SJSA1 (cell line): ENCODE results near the gene STOML2. TPM values are rescaled to one million over a fixed set of nuclear protein-coding genes. Genes with fewer than 3 reads are reported as not detected.

Source experiments
- DNase-seq, 2 experiments: peaks; one replicate each; pipeline ENCODE4 v3.0.0-alpha.2; 2015 to 2020; ENCODE audit warnings: low spot score in 2 of 2, low read depth in 1 of 2
- H3K27ac ChIP-seq: fragments of 250-450 bp; sonication (Bioruptor Pico); 2 replicates; pipeline ENCODE4 v1.5.1; 2020; ENCODE audit warnings: mild to moderate bottlenecking, moderate library complexity
- H3K27me3 ChIP-seq: fragments of 250-450 bp; sonication (Bioruptor Pico); replicated peaks from 2 replicates; pipeline ENCODE4 v1.5.1; 2020; ENCODE audit warnings: mild to moderate bottlenecking, moderate library complexity
- H3K36me3 ChIP-seq: fragments of 250-450 bp; sonication (Bioruptor Pico); 2 replicates; pipeline ENCODE4 v1.5.1; 2020; ENCODE audit warnings: mild to moderate bottlenecking
- H3K4me1 ChIP-seq: fragments of 250-450 bp; sonication (Bioruptor Pico); replicated peaks from 2 replicates; pipeline ENCODE4 v1.6.1; 2021; ENCODE audit warnings: mild to moderate bottlenecking
- H3K4me3 ChIP-seq: fragments of 250-450 bp; sonication (Bioruptor Pico); 2 replicates; pipeline ENCODE4 v1.5.1; 2020; ENCODE audit warnings: mild to moderate bottlenecking
- H3K9me3 ChIP-seq: fragments of 250-450 bp; sonication (Bioruptor Pico); replicated peaks from 2 replicates; pipeline ENCODE4 v1.5.1; 2020; ENCODE audit warnings: mild to moderate bottlenecking
- total RNA-seq: library from RNA; depleted of rRNA; stranded (reverse); fragments of >200 nt; shearing (Covaris generic); gene quantifications from 2 replicates; pipeline ENCODE4 v1.2.3, GENCODE V29; 2014

Gene STOML2
- total RNA-seq, 1 experiment from 2014 or later, result 75.4 TPM

GRCh38 chr9:35103660-35104191 lies 795 bp upstream of the STOML2 start:
- Histone ChIP-seq H3K4me3 (peak overlapping the region; percentile 52), H3K4me1 (peaks cover 9% of the 10 kb centered on the region)

GRCh38 chr9:35102465-35102768 lies 514 bp downstream of the STOML2 start:
- H3K27me3 ChIP-seq, result no peaks in the 10 kb centered on the region
- no peaks in the 10 kb centered on the region for H3K9me3 ChIP-seq
- H3K4me1 ChIP-seq, result peaks cover 9% of the 10 kb centered on the region
- H3K36me3 ChIP-seq, result peaks cover 9% of the 10 kb centered on the region; the same call in 1 of the 2 replicates
- peak overlapping the region; percentile 79 for H3K27ac ChIP-seq
- DNase-seq, result no peak
- peak overlapping the region; percentile 52 for H3K4me3 ChIP-seq

More at GRCh38 chr9:35103660-35104191, 795 bp upstream of the STOML2 start:
- Histone ChIP-seq H3K36me3 (peaks cover 9% of the 10 kb centered on the region; the same call in 1 of the 2 replicates), H3K27me3 (no peaks in the 10 kb centered on the region), H3K9me3 (no peaks in the 10 kb centered on the region), H3K27ac (peak overlapping the region; percentile 79)
- DNase-seq, result no peak

- H3K27me3 ChIP-seq, result no peaks in the 10 kb centered on the region
- H3K9me3 ChIP-seq, result no peaks in the 10 kb centered on the region
- H3K4me3 ChIP-seq, result no peak overlapping the region
- no peak overlapping the region for H3K27ac ChIP-seq
- H3K4me1 ChIP-seq, result peaks cover 9% of the 10 kb centered on the region
- DNase-seq, result no peak
- peaks cover 9% of the 10 kb centered on the region; the same call in 1 of the 2 replicates for H3K36me3 ChIP-seq
Measured at GRCh38 chr9:35097573-35097972, 5.4 kb downstream of the STOML2 start.

- Histone ChIP-seq H3K9me3 (no peaks in the 10 kb centered on the region), H3K4me1 (peaks cover 4% of the 10 kb centered on the region; the same call in 1 of the 2 replicates), H3K4me3 (peak within 1 kb of the TSS; percentile 75), H3K36me3 (peaks cover 6% of the 10 kb centered on the region; the same call in 1 of the 2 replicates), H3K27me3 (no peaks in the 10 kb centered on the region), H3K27ac (peak within 1 kb of the TSS; percentile 81)
- DNase-seq, result peak; percentile 63 to 68
Measured at GRCh38 chr9:35096035-35096849, 6.7 kb downstream of the STOML2 start, which contains the start of gene PIGO. TSS of gene PIGO (minus strand) at chr9:35096591. CDS start at chr9:35095565, 1,026 bp downstream.

GRCh38 chr9:35091536-35091935 lies 11.4 kb downstream of the STOML2 start:
- H3K4me1 ChIP-seq, result peaks cover 4% of the 10 kb centered on the region; the same call in 1 of the 2 replicates
- no peaks in the 10 kb centered on the region for H3K9me3 ChIP-seq
- H3K27me3 ChIP-seq, result no peaks in the 10 kb centered on the region
- DNase-seq, result no peak
- no peaks in the 10 kb centered on the region for H3K36me3 ChIP-seq
- no peak overlapping the region for H3K4me3 ChIP-seq
- no peak overlapping the region for H3K27ac ChIP-seq

- DNase-seq, result no peak
- Histone ChIP-seq H3K27ac (no peak overlapping the region), H3K9me3 (no peaks in the 10 kb centered on the region), H3K36me3 (no peaks in the 10 kb centered on the region), H3K4me3 (no peak overlapping the region), H3K4me1 (no peaks in the 10 kb centered on the region), H3K27me3 (no peaks in the 10 kb centered on the region)
Measured at GRCh38 chr9:35089434-35089833, 13.5 kb downstream of the STOML2 start.

- no peaks in the 10 kb centered on the region for H3K36me3 ChIP-seq
- no peaks in the 10 kb centered on the region for H3K27me3 ChIP-seq
- no peaks in the 10 kb centered on the region for H3K9me3 ChIP-seq
- H3K4me1 ChIP-seq, result no peaks in the 10 kb centered on the region
- H3K27ac ChIP-seq, result no peak overlapping the region
- no peak overlapping the region for H3K4me3 ChIP-seq
- DNase-seq, result no peak
Measured at GRCh38 chr9:35085078-35085477, 17.9 kb downstream of the STOML2 start.

GRCh38 chr9:35079426-35080341 lies 23.2 kb downstream of the STOML2 start, which contains the start of gene FANCG:
TSS of gene FANCG (minus strand) at chr9:35079942. CDS start at chr9:35079524, 418 bp downstream.
- Histone ChIP-seq H3K27ac (peak within 1 kb of the TSS; percentile 78), H3K4me3 (peak within 1 kb of the TSS; percentile 58), H3K4me1 (no peaks in the 10 kb centered on the region), H3K36me3 (peaks cover 4% of the 10 kb centered on the region; the same call in 1 of the 2 replicates), H3K9me3 (no peaks in the 10 kb centered on the region), H3K27me3 (no peaks in the 10 kb centered on the region)
- DNase-seq, result peak; percentile 81 to 87

GRCh38 chr9:35079041-35079425 lies 23.9 kb downstream of the STOML2 start:
- 0 out of 2 replicates have a peak overlapping the region, but pooled peaks have one; percentile 78 for H3K27ac ChIP-seq
- peaks cover 4% of the 10 kb centered on the region for H3K36me3 ChIP-seq
- DNase-seq, result no peak
- peak overlapping the region; percentile 58 for H3K4me3 ChIP-seq
- no peaks in the 10 kb centered on the region for H3K4me1 ChIP-seq
- no peaks in the 10 kb centered on the region for H3K9me3 ChIP-seq
- no peaks in the 10 kb centered on the region for H3K27me3 ChIP-seq

GRCh38 chr9:35078066-35078465 lies 24.9 kb downstream of the STOML2 start:
- peaks cover 9% of the 10 kb centered on the region for H3K36me3 ChIP-seq
- no peak for DNase-seq
- no peaks in the 10 kb centered on the region for H3K9me3 ChIP-seq
- H3K27ac ChIP-seq, result no peak overlapping the region
- H3K4me1 ChIP-seq, result peaks cover under 1% of the 10 kb centered on the region
- H3K27me3 ChIP-seq, result no peaks in the 10 kb centered on the region
- no peak overlapping the region for H3K4me3 ChIP-seq

GRCh38 chr9:35076848-35077247 lies 26.1 kb downstream of the STOML2 start:
- H3K27ac ChIP-seq, result no peak overlapping the region
- DNase-seq, result no peak
- H3K9me3 ChIP-seq, result no peaks in the 10 kb centered on the region
- H3K4me3 ChIP-seq, result no peak overlapping the region
- H3K27me3 ChIP-seq, result no peaks in the 10 kb centered on the region
- H3K4me1 ChIP-seq, result peaks cover 4% of the 10 kb centered on the region
- peaks cover 18% of the 10 kb centered on the region for H3K36me3 ChIP-seq

- no peaks in the 10 kb centered on the region for H3K27me3 ChIP-seq
- DNase-seq, result no peak
- H3K27ac ChIP-seq, result no peak overlapping the region
Measured at GRCh38 chr9:35075358-35075757, 27.6 kb downstream of the STOML2 start.

GRCh38 chr9:35074791-35075190 lies 28.1 kb downstream of the STOML2 start:
- peaks cover 36% of the 10 kb centered on the region for H3K36me3 ChIP-seq
- no peak overlapping the region for H3K4me3 ChIP-seq
- H3K4me1 ChIP-seq, result peaks cover 14% of the 10 kb centered on the region
- no peaks in the 10 kb centered on the region for H3K9me3 ChIP-seq
- H3K27ac ChIP-seq, result no peak overlapping the region
- no peaks in the 10 kb centered on the region for H3K27me3 ChIP-seq
- no peak for DNase-seq

More at GRCh38 chr9:35075358-35075757, 27.6 kb downstream of the STOML2 start:
- Histone ChIP-seq H3K4me1 (peaks cover 8% of the 10 kb centered on the region), H3K4me3 (no peak overlapping the region), H3K9me3 (no peaks in the 10 kb centered on the region), H3K36me3 (peaks cover 30% of the 10 kb centered on the region)
